A673 (cell line): ENCODE results near the gene REXO1. TPM values are rescaled to one million over a fixed set of nuclear protein-coding genes. Genes with fewer than 3 reads are reported as not detected.

Experiments used
- BruUV-seq: library from RNA; stranded (reverse); fragments of 400-500 nt; replicated peaks from 2 replicates; lab custom pipeline; 2021; lab: Mats Ljungman, UMichigan
- CTCF ChIA-PET: fragments of 300-600 bp; sonication (Branson Sonifier 250); formaldehyde crosslinking; loops from one replicate; lab custom pipeline; 2022; ENCODE audit warnings: antibody characterized with exemption; lab: Charles Lee
- POLR2A ChIA-PET: fragments of 300-600 bp; sonication (Branson Sonifier 250); formaldehyde crosslinking; loops from one replicate; lab custom pipeline; 2022; ENCODE audit warnings: antibody characterized with exemption; ENCODE audit not compliant: low non-redundant PET; lab: Charles Lee
- DNase-seq: peaks from one replicate; pipeline ENCODE4 v3.0.0-alpha.2; 2015; ENCODE audit warnings: low spot score
- H3K27ac ChIP-seq: fragments of 200-600 bp; sonication (generic); 2 replicates; pipeline ENCODE4 v1.5.1; 2016; ENCODE audit warnings: mixed run types, low read depth, mild to moderate bottlenecking, mixed read lengths, antibody characterized with exemption, low read length; ENCODE audit not compliant: poor library complexity, severe bottlenecking
- H3K27me3 ChIP-seq: fragments of 200-600 bp; sonication (generic); replicated peaks from 2 replicates; pipeline ENCODE4 v1.6.1; 2017; ENCODE audit warnings: mixed run types, low read depth, mild to moderate bottlenecking, mixed read lengths, antibody characterized with exemption, low read length; ENCODE audit not compliant: insufficient read depth, poor library complexity
- H3K36me3 ChIP-seq: fragments of 200-600 bp; sonication (generic); 2 replicates; pipeline ENCODE4 v1.6.1; 2016; ENCODE audit warnings: mixed run types, mild to moderate bottlenecking, mixed read lengths, antibody characterized with exemption, low read length; ENCODE audit not compliant: insufficient read depth, poor library complexity, severe bottlenecking
- H3K4me1 ChIP-seq: fragments of 200-600 bp; sonication (generic); 2 replicates; pipeline ENCODE4 v1.6.1; 2017; ENCODE audit warnings: mixed run types, mild to moderate bottlenecking, mixed read lengths, antibody characterized with exemption, low read length; ENCODE audit not compliant: insufficient read depth, poor library complexity, severe bottlenecking
- H3K4me3 ChIP-seq: fragments of 200-600 bp; sonication (generic); 2 replicates; pipeline ENCODE4 v1.5.1; 2016; ENCODE audit warnings: low read depth, mixed run types, mild to moderate bottlenecking, mixed read lengths, low read length; ENCODE audit not compliant: poor library complexity, severe bottlenecking
- H3K9me3 ChIP-seq: fragments of 200-600 bp; sonication (generic); 2 replicates; pipeline ENCODE4 v1.6.1; 2016; ENCODE audit warnings: mixed run types, low read depth, mild to moderate bottlenecking, mixed read lengths, antibody characterized with exemption, low read length; ENCODE audit not compliant: poor library complexity, severe bottlenecking
- EZH2 ChIP-seq: fragments of 200-600 bp; sonication (generic); IDR thresholded peaks from 2 replicates; pipeline ENCODE4 v1.6.1; 2017; ENCODE audit warnings: borderline replicate concordance, low read depth, mild to moderate bottlenecking, mixed read lengths, antibody characterized with exemption, low read length; ENCODE audit not compliant: poor library complexity, severe bottlenecking
- intact Hi-C: fragments of 100-400 bp; cut with micrococcal nuclease; formaldehyde crosslinking; loops from one replicate; pipeline ENCODE4 v1.10.0; 2022; ENCODE audit not compliant: unreplicated experiment
- total RNA-seq: library from RNA; stranded (reverse); gene quantifications from 2 replicates; pipeline ENCODE4 v1.2.3, GENCODE V29; 2021
- TF ChIP-seq, protein P1 (sequence below): fragments of 300-800, 200-600 bp; sonication (generic); conservative IDR thresholded peaks from 2 replicates; pipeline ENCODE4 v1.5.1; 2017; ENCODE audit warnings: low read depth, mild to moderate bottlenecking, antibody characterized with exemption, low read length, moderate library complexity, mixed read lengths

The REXO1 gene
- total RNA-seq, 1 experiment from 2014 or later: 53.0 TPM

DNA sequence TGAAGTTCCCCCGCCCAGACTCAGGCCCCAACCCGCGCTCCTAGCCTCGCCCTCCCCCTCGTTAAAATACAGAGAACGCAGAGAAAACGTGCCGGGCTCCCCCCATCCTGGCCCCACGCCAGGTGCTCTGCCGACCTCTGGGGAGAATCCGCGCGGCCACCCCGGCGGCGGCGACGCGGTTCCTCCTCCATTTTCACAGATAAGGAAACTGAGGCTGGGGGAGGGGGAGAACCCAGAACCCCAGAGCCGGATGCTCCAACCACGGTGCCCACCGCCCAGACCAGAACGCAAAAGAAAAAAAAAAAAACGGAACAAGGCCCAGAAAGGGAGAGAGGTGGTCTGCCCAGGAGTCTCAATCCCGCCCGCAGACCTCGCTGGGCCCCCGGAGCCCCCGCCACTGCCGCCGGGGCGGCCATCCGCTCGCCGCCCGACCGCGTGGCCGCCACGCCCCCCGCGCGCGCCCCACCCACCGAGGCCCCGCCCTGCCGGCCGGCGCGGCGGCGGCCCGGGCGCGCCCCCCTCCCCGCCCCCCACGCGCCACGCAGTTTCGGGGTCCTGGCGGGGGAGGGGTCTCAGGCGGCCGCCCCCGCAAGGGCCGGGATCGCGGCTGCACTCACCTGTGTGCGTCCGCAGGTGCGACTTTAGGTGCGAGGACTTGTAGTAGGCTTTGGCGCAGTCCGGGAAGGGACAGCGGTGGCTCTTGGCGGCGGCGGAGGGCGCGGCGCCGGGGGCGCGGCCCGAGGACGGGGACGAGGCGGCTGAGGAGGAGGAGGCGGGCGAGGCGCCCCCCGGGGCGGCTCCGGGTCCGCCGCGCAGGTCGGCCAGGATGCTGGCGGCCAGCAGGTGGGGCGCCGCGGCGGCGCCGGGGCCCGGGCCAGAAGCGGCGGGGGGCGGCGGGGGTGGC, 14.4 kb upstream of the REXO1 start:
- Histone ChIP-seq H3K4me1 (peaks cover 37% of the 10 kb centered on the region), H3K27me3 (no peaks in the 10 kb centered on the region), H3K27ac (peak overlapping the region; percentile 73), H3K9me3 (no peaks in the 10 kb centered on the region), H3K36me3 (no peaks in the 10 kb centered on the region), H3K4me3 (peak overlapping the region; percentile 85)
- TF ChIP-seq, protein P1, sequence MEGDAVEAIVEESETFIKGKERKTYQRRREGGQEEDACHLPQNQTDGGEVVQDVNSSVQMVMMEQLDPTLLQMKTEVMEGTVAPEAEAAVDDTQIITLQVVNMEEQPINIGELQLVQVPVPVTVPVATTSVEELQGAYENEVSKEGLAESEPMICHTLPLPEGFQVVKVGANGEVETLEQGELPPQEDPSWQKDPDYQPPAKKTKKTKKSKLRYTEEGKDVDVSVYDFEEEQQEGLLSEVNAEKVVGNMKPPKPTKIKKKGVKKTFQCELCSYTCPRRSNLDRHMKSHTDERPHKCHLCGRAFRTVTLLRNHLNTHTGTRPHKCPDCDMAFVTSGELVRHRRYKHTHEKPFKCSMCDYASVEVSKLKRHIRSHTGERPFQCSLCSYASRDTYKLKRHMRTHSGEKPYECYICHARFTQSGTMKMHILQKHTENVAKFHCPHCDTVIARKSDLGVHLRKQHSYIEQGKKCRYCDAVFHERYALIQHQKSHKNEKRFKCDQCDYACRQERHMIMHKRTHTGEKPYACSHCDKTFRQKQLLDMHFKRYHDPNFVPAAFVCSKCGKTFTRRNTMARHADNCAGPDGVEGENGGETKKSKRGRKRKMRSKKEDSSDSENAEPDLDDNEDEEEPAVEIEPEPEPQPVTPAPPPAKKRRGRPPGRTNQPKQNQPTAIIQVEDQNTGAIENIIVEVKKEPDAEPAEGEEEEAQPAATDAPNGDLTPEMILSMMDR: no peak
- TF ChIP-seq EZH2: no peak
- intact Hi-C loops: no loop called here
- peak; percentile 57 for DNase-seq
- CTCF ChIA-PET: no interaction called here
- no TSS peak for BruUV-seq
- POLR2A ChIA-PET: no interaction called here

DNA sequence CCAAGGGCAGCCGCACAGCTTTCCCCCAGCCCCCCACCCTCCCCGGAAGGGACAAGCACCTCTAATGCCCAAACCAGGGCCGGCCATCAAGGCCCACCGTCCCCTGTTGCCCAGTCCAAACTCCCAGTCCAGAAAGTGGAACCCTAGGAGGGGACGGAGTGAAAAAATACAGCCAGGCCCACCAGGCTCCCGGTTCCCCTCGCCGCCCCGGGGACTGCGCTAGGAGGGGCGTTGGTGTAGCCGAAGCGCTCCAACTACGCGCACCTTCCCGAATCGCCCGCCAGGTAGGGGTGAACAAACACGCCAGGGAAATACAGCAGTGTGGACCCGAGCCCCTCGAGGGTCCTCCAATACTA, 13.8 kb upstream of the REXO1 start:
- intact Hi-C loops: no loop called here
- Histone ChIP-seq H3K4me3 (peak overlapping the region; percentile 85), H3K9me3 (no peaks in the 10 kb centered on the region), H3K27me3 (no peaks in the 10 kb centered on the region), H3K36me3 (no peaks in the 10 kb centered on the region), H3K4me1 (peaks cover 43% of the 10 kb centered on the region), H3K27ac (peak overlapping the region; percentile 52)
- TF ChIP-seq, protein P1: no peak
- no peak for TF ChIP-seq EZH2
- BruUV-seq: TSS peak; percentile 61
- no peak for DNase-seq
- ChIA-PET POLR2A (no interaction called here), CTCF (no interaction called here)

DNA sequence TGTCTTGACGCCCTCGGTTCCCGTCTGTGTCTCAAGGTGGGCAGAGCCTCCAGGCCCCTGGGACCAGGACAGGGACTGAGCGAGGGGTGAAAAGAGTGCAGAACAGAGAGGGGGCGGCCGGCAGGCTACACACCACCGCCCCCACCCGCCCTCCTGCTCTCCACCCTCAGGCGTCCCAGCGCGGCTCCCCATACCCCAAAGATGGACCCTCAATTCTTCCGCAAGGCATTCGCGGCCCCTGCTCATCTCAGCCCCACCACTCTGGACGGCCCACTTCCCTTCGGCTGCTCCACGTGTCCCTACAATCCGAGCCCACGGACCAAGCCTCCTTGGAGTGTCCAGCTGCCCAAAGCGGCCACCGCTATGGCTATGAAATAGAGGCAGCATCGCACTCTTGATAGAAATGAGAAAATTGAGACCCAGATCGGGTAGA, 13.3 kb upstream of the REXO1 start:
- intact Hi-C loops: no loop called here
- DNase-seq: no peak
- no peaks in the 10 kb centered on the region for H3K36me3 ChIP-seq
- H3K27me3 ChIP-seq: no peaks in the 10 kb centered on the region
- no peaks in the 10 kb centered on the region for H3K9me3 ChIP-seq
- TF ChIP-seq, protein P1: no peak
- TF ChIP-seq EZH2: no peak
- H3K4me3 ChIP-seq: peak overlapping the region; percentile 85
- peak overlapping the region; percentile 52 for H3K27ac ChIP-seq
- peaks cover 45% of the 10 kb centered on the region for H3K4me1 ChIP-seq
- ChIA-PET POLR2A (no interaction called here), CTCF (no interaction called here)
- no TSS peak for BruUV-seq
